AG09319 (cell line): ENCODE measurements around the gene RGP1.

Experiments
- DNase-seq: peaks from one replicate; pipeline ENCODE4 v3.0.0-alpha.2; 2010; ENCODE audit warnings: low read depth; ENCODE audit errors: extremely low read depth
- TF ChIP-seq, protein P1 (sequence below): IDR thresholded peaks from 2 replicates; pipeline ENCODE4 v1.5.1; 2011; ENCODE audit warnings: low read depth, mild to moderate bottlenecking, inconsistent platforms, low read length, moderate library complexity

RGP1 gene

DNA sequence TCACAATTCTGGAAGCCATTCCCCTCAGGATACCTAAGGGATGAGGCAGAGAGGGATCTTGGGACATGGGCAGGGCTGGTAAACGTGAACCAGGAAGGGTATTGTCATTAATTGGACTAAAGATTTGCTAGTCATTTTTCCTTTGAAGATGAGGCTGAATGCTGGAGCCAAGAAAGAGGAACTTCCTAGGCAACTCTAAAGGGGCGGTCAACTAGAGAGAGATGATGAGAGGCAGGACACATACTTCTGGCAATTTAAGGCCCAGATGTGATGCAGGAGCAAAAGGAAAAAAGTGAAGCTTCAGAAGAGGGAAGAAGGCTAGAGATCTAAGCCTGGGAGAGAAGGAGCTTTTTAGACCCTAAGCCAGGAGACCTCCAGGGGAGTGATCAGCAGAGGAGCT, 5.6 kb upstream of the RGP1 start:
- no peak for DNase-seq
- TF ChIP-seq, protein P1, sequence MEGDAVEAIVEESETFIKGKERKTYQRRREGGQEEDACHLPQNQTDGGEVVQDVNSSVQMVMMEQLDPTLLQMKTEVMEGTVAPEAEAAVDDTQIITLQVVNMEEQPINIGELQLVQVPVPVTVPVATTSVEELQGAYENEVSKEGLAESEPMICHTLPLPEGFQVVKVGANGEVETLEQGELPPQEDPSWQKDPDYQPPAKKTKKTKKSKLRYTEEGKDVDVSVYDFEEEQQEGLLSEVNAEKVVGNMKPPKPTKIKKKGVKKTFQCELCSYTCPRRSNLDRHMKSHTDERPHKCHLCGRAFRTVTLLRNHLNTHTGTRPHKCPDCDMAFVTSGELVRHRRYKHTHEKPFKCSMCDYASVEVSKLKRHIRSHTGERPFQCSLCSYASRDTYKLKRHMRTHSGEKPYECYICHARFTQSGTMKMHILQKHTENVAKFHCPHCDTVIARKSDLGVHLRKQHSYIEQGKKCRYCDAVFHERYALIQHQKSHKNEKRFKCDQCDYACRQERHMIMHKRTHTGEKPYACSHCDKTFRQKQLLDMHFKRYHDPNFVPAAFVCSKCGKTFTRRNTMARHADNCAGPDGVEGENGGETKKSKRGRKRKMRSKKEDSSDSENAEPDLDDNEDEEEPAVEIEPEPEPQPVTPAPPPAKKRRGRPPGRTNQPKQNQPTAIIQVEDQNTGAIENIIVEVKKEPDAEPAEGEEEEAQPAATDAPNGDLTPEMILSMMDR: no peak

DNA sequence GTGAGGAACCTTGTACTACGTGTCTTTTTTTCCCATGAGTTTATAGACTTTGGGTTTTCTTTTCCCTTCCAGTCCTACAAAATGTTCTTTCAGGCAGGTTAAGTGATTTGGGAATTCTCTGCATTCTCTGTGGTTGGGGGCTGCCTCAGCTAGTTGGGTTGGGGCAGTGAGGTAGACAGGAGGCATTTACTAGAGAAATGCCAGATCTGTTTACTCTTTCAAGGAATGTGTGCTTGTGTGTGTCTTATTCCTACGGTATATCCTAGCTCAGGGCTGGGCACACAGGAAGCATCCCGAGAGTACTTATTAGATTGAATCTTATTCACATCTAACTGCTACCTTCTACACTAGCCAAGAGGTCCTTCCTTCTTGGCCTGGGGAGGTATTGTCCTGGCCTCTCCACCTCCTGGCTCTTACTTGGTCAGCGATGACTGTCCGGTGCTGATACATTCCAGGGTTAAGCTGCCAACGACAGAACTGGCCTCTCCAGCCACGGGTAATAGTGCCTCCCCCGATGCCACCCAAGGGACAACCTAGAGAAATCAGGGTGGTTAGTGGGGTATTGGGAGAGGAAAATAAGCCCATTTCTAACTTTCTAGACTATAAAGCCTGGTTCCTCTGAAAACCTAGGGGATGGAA, 5.1 kb upstream of the RGP1 start:
- DNase-seq: no peak
- TF ChIP-seq, protein P1: no peak

GRCh38 chr9:35745569-35745968, 3.5 kb upstream of the RGP1 start:
- no peak for DNase-seq
- TF ChIP-seq, protein P1: no peak

GRCh38 chr9:35746583-35746982, 2.5 kb upstream of the RGP1 start:
- TF ChIP-seq, protein P1: no peak
- DNase-seq: no peak

- no peak for DNase-seq
- TF ChIP-seq, protein P1: no peak
Observed at GRCh38 chr9:35748242-35748857, 737 bp upstream of the RGP1 start.

GRCh38 chr9:35749515-35750255, 598 bp downstream of the RGP1 start:
- TF ChIP-seq, protein P1: no peak
- DNase-seq: no peak

- TF ChIP-seq, protein P1: no peak
- no peak for DNase-seq
Observed at GRCh38 chr9:35750256-35750531, 1.1 kb downstream of the RGP1 start.
